Measurements from ENCODE around the gene DOCK9. TPM values are rescaled to one million over a fixed set of nuclear protein-coding genes. Genes with fewer than 3 reads are reported as not detected.

The DOCK9 gene
- total and polyA plus RNA-seq, 2 donors (not counting 1 experiment from before 2014, with no cell fraction given): 18.2 TPM

DNA sequence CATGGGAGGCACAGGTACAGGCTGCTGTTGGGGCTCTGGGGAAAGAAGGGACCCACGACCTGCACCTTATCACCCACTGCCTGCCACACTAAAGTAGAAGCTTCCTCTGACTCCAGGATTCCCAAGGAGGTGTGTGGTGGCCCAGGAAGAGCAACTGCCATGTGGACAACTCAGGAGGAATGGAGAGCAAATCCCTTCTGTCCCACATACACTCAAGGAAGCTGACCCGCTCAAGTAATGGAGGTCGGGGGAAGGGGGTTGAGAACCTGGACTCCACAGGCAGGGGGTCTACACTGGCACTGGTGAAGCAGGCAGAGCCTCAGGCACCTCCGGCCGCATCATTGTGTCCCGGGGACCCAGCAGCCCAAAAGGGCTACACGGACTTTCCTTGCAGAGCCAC lies 196.0 kb downstream of the DOCK9 start:
- TF ChIP-seq EZH2 (IDR thresholded peaks at IDR 0.05; ENCODE audit: low read length, missing control alignments): no peak
- TF ChIP-seq, protein P1, sequence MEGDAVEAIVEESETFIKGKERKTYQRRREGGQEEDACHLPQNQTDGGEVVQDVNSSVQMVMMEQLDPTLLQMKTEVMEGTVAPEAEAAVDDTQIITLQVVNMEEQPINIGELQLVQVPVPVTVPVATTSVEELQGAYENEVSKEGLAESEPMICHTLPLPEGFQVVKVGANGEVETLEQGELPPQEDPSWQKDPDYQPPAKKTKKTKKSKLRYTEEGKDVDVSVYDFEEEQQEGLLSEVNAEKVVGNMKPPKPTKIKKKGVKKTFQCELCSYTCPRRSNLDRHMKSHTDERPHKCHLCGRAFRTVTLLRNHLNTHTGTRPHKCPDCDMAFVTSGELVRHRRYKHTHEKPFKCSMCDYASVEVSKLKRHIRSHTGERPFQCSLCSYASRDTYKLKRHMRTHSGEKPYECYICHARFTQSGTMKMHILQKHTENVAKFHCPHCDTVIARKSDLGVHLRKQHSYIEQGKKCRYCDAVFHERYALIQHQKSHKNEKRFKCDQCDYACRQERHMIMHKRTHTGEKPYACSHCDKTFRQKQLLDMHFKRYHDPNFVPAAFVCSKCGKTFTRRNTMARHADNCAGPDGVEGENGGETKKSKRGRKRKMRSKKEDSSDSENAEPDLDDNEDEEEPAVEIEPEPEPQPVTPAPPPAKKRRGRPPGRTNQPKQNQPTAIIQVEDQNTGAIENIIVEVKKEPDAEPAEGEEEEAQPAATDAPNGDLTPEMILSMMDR (conservative IDR thresholded peaks at IDR 0.05 in 1 of 2, IDR thresholded peaks at IDR 0.05 in 1 of 2; ENCODE audit: low read depth in 1 of 2, low read length in 2 of 2): no peak
- H3K79me2 ChIP-seq (ENCODE audit: control insufficient read depth, insufficient read depth, low read length): no peaks in the 10 kb centered on the region

DNA sequence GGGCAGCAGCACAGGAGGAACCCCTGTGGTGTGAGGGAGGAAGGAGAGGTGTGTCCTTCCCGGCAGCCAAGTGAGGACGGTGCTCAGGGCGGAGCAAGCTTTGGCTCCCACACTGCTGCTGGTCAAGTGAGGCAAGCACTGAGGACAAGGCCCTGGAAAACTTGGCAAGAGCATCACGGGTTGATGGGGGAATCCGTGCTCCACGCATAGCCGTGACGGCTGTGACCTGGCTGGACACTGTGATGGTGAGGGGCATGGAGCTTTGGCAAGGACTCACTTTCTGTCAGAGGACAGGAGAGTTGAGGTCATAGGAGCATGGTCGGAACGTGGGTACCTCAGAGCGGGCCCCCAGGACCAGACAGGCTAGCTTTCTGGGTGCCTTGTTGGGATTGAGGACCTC lies 196.4 kb downstream of the DOCK9 start:
- H3K9me3 ChIP-seq (ENCODE audit: control insufficient read depth, insufficient read depth, low read depth, low read length): no peaks in the 10 kb centered on the region
- no peaks in the 10 kb centered on the region for H3K36me3 ChIP-seq (ENCODE audit: control insufficient read depth, insufficient read depth, low read length)
- no peak overlapping the region for H3K9ac ChIP-seq (ENCODE audit: insufficient read depth, low read length)
- no peak for DNase-seq (ENCODE audit: low read depth in 2 of 2)
- H3K27ac ChIP-seq (ENCODE audit: insufficient read depth, low read length): no peak overlapping the region
- H4K20me1 ChIP-seq (ENCODE audit: control insufficient read depth, extremely low read depth, insufficient read depth, low read length): no peaks in the 10 kb centered on the region
- H3K4me3 ChIP-seq (replicated peaks in 1 of 4; ENCODE audit: control extremely low read depth in 1 of 4, insufficient read depth in 1 of 4, low read depth in 3 of 4, low read length in 4 of 4): no peak overlapping the region
- no peaks in the 10 kb centered on the region for H3K4me1 ChIP-seq (ENCODE audit: control insufficient read depth, extremely low read depth, insufficient read depth, low read length)
- peaks cover 16% of the 10 kb centered on the region for H3K27me3 ChIP-seq (ENCODE audit: control insufficient read depth, insufficient read depth, low read length)
- H2AFZ ChIP-seq (ENCODE audit: low read length): no peak overlapping the region
- no peak for TF ChIP-seq EZH2 (IDR thresholded peaks at IDR 0.05; ENCODE audit: low read length, missing control alignments)
- TF ChIP-seq, protein P1 (conservative IDR thresholded peaks at IDR 0.05 in 1 of 2, IDR thresholded peaks at IDR 0.05 in 1 of 2; ENCODE audit: low read depth in 1 of 2, low read length in 2 of 2): no peak
- H3K4me2 ChIP-seq (ENCODE audit: extremely low read depth, insufficient read depth, low read length): no peak overlapping the region
- no peaks in the 10 kb centered on the region for H3K79me2 ChIP-seq (ENCODE audit: control insufficient read depth, insufficient read depth, low read length)

More for the DNA sequence above, 196.0 kb downstream of the DOCK9 start:
- H3K4me2 ChIP-seq (ENCODE audit: extremely low read depth, insufficient read depth, low read length): no peak overlapping the region
- no peak overlapping the region for H2AFZ ChIP-seq (ENCODE audit: low read length)
- H4K20me1 ChIP-seq (ENCODE audit: control insufficient read depth, extremely low read depth, insufficient read depth, low read length): no peaks in the 10 kb centered on the region
- no peaks in the 10 kb centered on the region for H3K4me1 ChIP-seq (ENCODE audit: control insufficient read depth, extremely low read depth, insufficient read depth, low read length)
- H3K4me3 ChIP-seq (replicated peaks in 1 of 4; ENCODE audit: control extremely low read depth in 1 of 4, insufficient read depth in 1 of 4, low read depth in 3 of 4, low read length in 4 of 4): no peak overlapping the region
- no peak overlapping the region for H3K27ac ChIP-seq (ENCODE audit: insufficient read depth, low read length)
- no peak for DNase-seq (ENCODE audit: low read depth in 2 of 2)
- no peaks in the 10 kb centered on the region for H3K36me3 ChIP-seq (ENCODE audit: control insufficient read depth, insufficient read depth, low read length)
- no peaks in the 10 kb centered on the region for H3K9me3 ChIP-seq (ENCODE audit: control insufficient read depth, insufficient read depth, low read depth, low read length)
- peaks cover 16% of the 10 kb centered on the region for H3K27me3 ChIP-seq (ENCODE audit: control insufficient read depth, insufficient read depth, low read length)
- no peak overlapping the region for H3K9ac ChIP-seq (ENCODE audit: insufficient read depth, low read length)

DNA sequence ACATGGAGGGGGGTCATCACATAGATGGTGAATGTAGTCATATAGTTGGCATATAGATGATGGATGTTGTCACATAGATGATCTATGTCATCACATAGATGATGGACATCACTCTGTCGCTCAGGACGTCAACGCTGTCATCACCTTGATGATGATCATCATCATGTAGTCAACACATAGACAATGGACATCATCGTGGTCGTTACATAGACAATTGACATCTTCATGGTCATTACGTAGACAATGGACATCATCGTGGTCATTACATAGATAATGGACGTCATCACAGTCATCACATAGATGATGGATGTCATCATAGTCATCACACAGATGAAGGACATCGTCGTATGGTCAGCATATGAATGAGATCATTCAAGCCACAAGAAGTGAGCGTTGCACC lies 196.8 kb downstream of the DOCK9 start:
- Histone ChIP-seq H3K79me2 (ENCODE audit: control insufficient read depth, insufficient read depth, low read length) (no peaks in the 10 kb centered on the region), H3K4me1 (ENCODE audit: control insufficient read depth, extremely low read depth, insufficient read depth, low read length) (peaks cover 3% of the 10 kb centered on the region), H2AFZ (ENCODE audit: low read length) (no peak overlapping the region), H3K27me3 (ENCODE audit: control insufficient read depth, insufficient read depth, low read length) (peaks cover 16% of the 10 kb centered on the region), H3K9ac (ENCODE audit: insufficient read depth, low read length) (no peak overlapping the region), H3K4me2 (ENCODE audit: extremely low read depth, insufficient read depth, low read length) (no peak overlapping the region), H4K20me1 (ENCODE audit: control insufficient read depth, extremely low read depth, insufficient read depth, low read length) (no peaks in the 10 kb centered on the region), H3K27ac (ENCODE audit: insufficient read depth, low read length) (no peak overlapping the region), H3K36me3 (ENCODE audit: control insufficient read depth, insufficient read depth, low read length) (no peaks in the 10 kb centered on the region), H3K4me3 (replicated peaks in 1 of 4; ENCODE audit: control extremely low read depth in 1 of 4, insufficient read depth in 1 of 4, low read depth in 3 of 4, low read length in 4 of 4) (no peak overlapping the region), H3K9me3 (ENCODE audit: control insufficient read depth, insufficient read depth, low read depth, low read length) (no peaks in the 10 kb centered on the region)
- no peak for TF ChIP-seq EZH2 (IDR thresholded peaks at IDR 0.05; ENCODE audit: low read length, missing control alignments)
- TF ChIP-seq, protein P1 (conservative IDR thresholded peaks at IDR 0.05 in 1 of 2, IDR thresholded peaks at IDR 0.05 in 1 of 2; ENCODE audit: low read depth in 1 of 2, low read length in 2 of 2): no peak
- no peak for DNase-seq (ENCODE audit: low read depth in 2 of 2)
